HepG2 (cell line): ENCODE results near the gene SORD. TPM values are rescaled to one million over a fixed set of nuclear protein-coding genes. Genes with fewer than 3 reads are reported as not detected.
A peak's percentile ranks its signal among the peaks of the same experiment; 100 is the strongest.

Source experiments
- ATAC-seq: fragments of 200-7000 bp; cut with Tn5 transposase; 3 replicates; pipeline ENCODE4 v1.9.1; 2020; ENCODE audit warnings: mild to moderate bottlenecking, moderate library complexity
- BruUV-seq: library from RNA; stranded (reverse); fragments of 400-500 nt; replicated peaks from 2 replicates; lab custom pipeline; 2021; lab: Mats Ljungman, UMichigan
- CTCF ChIA-PET: fragments of 300-600 bp; formaldehyde crosslinking; extraction: SDS; loops from one replicate; lab custom pipeline; 2021; ENCODE audit warnings: low total read pairs, inconsistent platforms, low intra/inter-chr PET ratio; lab: Yijun Ruan, JAX
- POLR2A ChIA-PET: fragments of 350-600 bp; sonication (Branson Sonifier 250); formaldehyde crosslinking; loops from one replicate; lab custom pipeline; 2020; ENCODE audit warnings: antibody characterized with exemption, inconsistent platforms; lab: Yijun Ruan, JAX
- DNase-seq: peaks from one replicate; pipeline ENCODE4 v3.0.0-alpha.2; 2015; ENCODE audit warnings: low spot score
- FAIRE-seq: peaks from 3 replicates; lab custom pipeline; 2011; peaks lifted over from hg19 to GRCh38; lab: Jason Lieb, UNC
- H2AFZ ChIP-seq: one replicate; pipeline ENCODE4 v1.6.1; 2011; ENCODE audit warnings: low read length, inconsistent platforms
- H3K27ac ChIP-seq: fragments of 300-600 bp; 3 replicates; pipeline ENCODE4 v1.8.0; 2011; ENCODE audit warnings: mixed run types, mild to moderate bottlenecking, mixed read lengths, low read length, inconsistent platforms; ENCODE audit not compliant: insufficient read depth; ENCODE audit errors: extremely low read length
- H3K27me3 ChIP-seq, 2 experiments: fragments of 200-600 bp in 1 of 2; 2 replicates in 1 of 2; 3 replicates in 1 of 2; pipeline versions ENCODE4 v1.6.0 to v1.8.0; 2011; ENCODE audit warnings: low read length in 2 of 2, mild to moderate bottlenecking in 2 of 2, moderate library complexity in 2 of 2, inconsistent platforms in 1 of 2; ENCODE audit not compliant: insufficient read depth in 2 of 2, control insufficient read depth in 1 of 2
- H3K36me3 ChIP-seq, 2 experiments: fragments of 200-600 bp in 1 of 2; replicated peaks in 1 of 2; 2 replicates in 1 of 2; 3 replicates in 1 of 2; pipeline versions ENCODE4 v1.5.1 to v1.8.0; 2011; ENCODE audit warnings: low read length in 2 of 2, inconsistent platforms in 1 of 2; ENCODE audit not compliant: insufficient read depth in 2 of 2, control insufficient read depth in 1 of 2
- H3K4me1 ChIP-seq: 2 replicates; pipeline ENCODE4 v1.5.1; 2012; ENCODE audit warnings: low read length, inconsistent platforms; ENCODE audit not compliant: insufficient read depth
- H3K4me2 ChIP-seq: 2 replicates; pipeline ENCODE4 v1.6.0; 2011; ENCODE audit warnings: low read depth, low read length, inconsistent platforms
- H3K4me3 ChIP-seq, 3 experiments: fragments of 200-600 bp in 1 of 3; sonication (generic), shearing (Covaris generic) in 1 of 3; replicated peaks in 1 of 3; 2 replicates each; pipeline ENCODE4 v1.5.1; 2011 to 2016; ENCODE audit warnings: low read length in 3 of 3, inconsistent platforms in 2 of 3, low read depth in 2 of 3, mild to moderate bottlenecking in 2 of 3, control low read depth in 1 of 3, mixed read lengths in 1 of 3; ENCODE audit not compliant: insufficient read depth in 1 of 3
- H3K79me2 ChIP-seq: one replicate; pipeline ENCODE4 v1.6.1; 2011; ENCODE audit warnings: low read length, inconsistent platforms; ENCODE audit not compliant: insufficient read depth
- H3K9ac ChIP-seq: 2 replicates; pipeline ENCODE4 v1.6.0; 2011; ENCODE audit warnings: mild to moderate bottlenecking, low read depth, low read length, inconsistent platforms; ENCODE audit not compliant: insufficient read depth
- H3K9me3 ChIP-seq: 2 replicates; pipeline ENCODE4 v1.5.1; 2012; ENCODE audit warnings: mild to moderate bottlenecking, low read length
- H4K20me1 ChIP-seq: 2 replicates; pipeline ENCODE4 v1.6.0; 2011; ENCODE audit warnings: inconsistent platforms, mild to moderate bottlenecking, low read length, moderate library complexity; ENCODE audit not compliant: insufficient read depth
- BRCA1 ChIP-seq: sonication (generic); formaldehyde crosslinking; IDR thresholded peaks from 2 replicates; pipeline ENCODE4 v1.4.0; 2020; ENCODE audit warnings: missing genetic modification reagents
- CCAR2 ChIP-seq: fragments of 200-400 bp; formaldehyde crosslinking; optimal IDR thresholded peaks from 2 replicates; pipeline ENCODE3; 2018; ENCODE audit warnings: low read depth, mild to moderate bottlenecking, low read length, moderate library complexity
- FOXA1 ChIP-seq, 2 experiments: fragments of 450-650 bp in 1 of 2; sonication (generic) in 1 of 2; formaldehyde crosslinking in 1 of 2; IDR thresholded peaks; 2 replicates each; pipeline versions ENCODE4 v1.4.0 to v1.6.1; 2016 to 2020; ENCODE audit warnings: missing genetic modification reagents in 1 of 2
- FOXA3 ChIP-seq: IDR thresholded peaks from 2 replicates; pipeline ENCODE4 v1.6.1; 2016; ENCODE audit warnings: missing genetic modification reagents, missing compliant biosample characterization
- GFI1 ChIP-seq: sonication (generic); formaldehyde crosslinking; IDR thresholded peaks from 2 replicates; pipeline ENCODE4 v1.5.0; 2020; ENCODE audit warnings: missing genetic modification reagents, mild to moderate bottlenecking, borderline replicate concordance
- HNRNPUL1 ChIP-seq: fragments of 200-400 bp; formaldehyde crosslinking; IDR thresholded peaks from 2 replicates; pipeline ENCODE4 v1.6.1; 2017; ENCODE audit warnings: low read depth, mild to moderate bottlenecking, low read length, moderate library complexity
- HOXA9 ChIP-seq: sonication (generic); formaldehyde crosslinking; IDR thresholded peaks from 2 replicates; pipeline ENCODE4 v1.8.1; 2022; ENCODE audit warnings: missing genetic modification reagents, mild to moderate bottlenecking, moderate library complexity, borderline replicate concordance
- ISL2 ChIP-seq: sonication (generic); formaldehyde crosslinking; IDR thresholded peaks from 2 replicates; pipeline ENCODE4 v1.5.0; 2020; ENCODE audit warnings: missing genetic modification reagents
- NFIB ChIP-seq: sonication (generic); formaldehyde crosslinking; IDR thresholded peaks from 2 replicates; pipeline ENCODE4 v1.9.0; 2021; ENCODE audit warnings: missing genetic modification reagents, mild to moderate bottlenecking, borderline replicate concordance
- NFIC ChIP-seq: IDR thresholded peaks from 2 replicates; pipeline ENCODE4 v1.6.1; 2012; ENCODE audit warnings: mild to moderate bottlenecking, low read length, inconsistent platforms
- NFYC ChIP-seq: IDR thresholded peaks from 2 replicates; pipeline ENCODE4 v1.6.1; 2016; ENCODE audit warnings: missing genetic modification reagents, missing compliant biosample characterization
- PAF1 ChIP-seq: IDR thresholded peaks from 2 replicates; pipeline ENCODE4 v1.6.1; 2016; ENCODE audit warnings: missing genetic modification reagents, missing compliant biosample characterization
- PHF20 ChIP-seq: sonication (generic); formaldehyde crosslinking; IDR thresholded peaks from 2 replicates; pipeline ENCODE4 v1.5.0; 2020; ENCODE audit warnings: mild to moderate bottlenecking, missing genetic modification reagents
- SIX1 ChIP-seq: sonication (generic); formaldehyde crosslinking; IDR thresholded peaks from 2 replicates; pipeline ENCODE4 v1.4.0; 2020; ENCODE audit warnings: missing genetic modification reagents, borderline replicate concordance
- SOX6 ChIP-seq, 2 experiments: fragments of 450-650 bp in 1 of 2; sonication (generic) in 1 of 2; formaldehyde crosslinking in 1 of 2; IDR thresholded peaks; 2 replicates each; pipeline versions ENCODE4 v1.4.0 to v1.6.1; 2017 to 2020; ENCODE audit warnings: antibody characterized with exemption in 1 of 2, mild to moderate bottlenecking in 1 of 2, missing genetic modification reagents in 1 of 2
- XBP1 ChIP-seq: sonication (generic); formaldehyde crosslinking; IDR thresholded peaks from 2 replicates; pipeline ENCODE4 v1.5.0; 2020; ENCODE audit warnings: missing genetic modification reagents
- YY1 ChIP-seq: IDR thresholded peaks from 2 replicates; pipeline ENCODE4 v1.6.1; 2011; ENCODE audit warnings: low read length, low read depth, moderate library complexity, mild to moderate bottlenecking; ENCODE audit not compliant: insufficient read depth, insufficient replicate concordance
- ZBTB7B ChIP-seq: sonication (generic); formaldehyde crosslinking; IDR thresholded peaks from 2 replicates; pipeline ENCODE4 v1.4.0; 2020; ENCODE audit warnings: missing genetic modification reagents
- ZFP82 ChIP-seq: sonication (generic); formaldehyde crosslinking; IDR thresholded peaks from 2 replicates; pipeline ENCODE4 v1.5.1; 2020; ENCODE audit warnings: mild to moderate bottlenecking, missing genetic modification reagents, borderline replicate concordance
- ZFX ChIP-seq: sonication (generic); formaldehyde crosslinking; IDR thresholded peaks from 2 replicates; pipeline ENCODE4 v1.4.0; 2020; ENCODE audit warnings: mild to moderate bottlenecking, low read depth, missing genetic modification reagents, moderate library complexity
- ZNF121 ChIP-seq: sonication (generic); formaldehyde crosslinking; IDR thresholded peaks from 2 replicates; pipeline ENCODE4 v1.5.0; 2020; ENCODE audit warnings: mild to moderate bottlenecking, missing genetic modification reagents
- ZNF282 ChIP-seq: fragments of 450-650 bp; IDR thresholded peaks from 2 replicates; pipeline ENCODE4 v1.6.1; 2018; ENCODE audit not compliant: partially characterized antibody
- ZNF44 ChIP-seq: sonication (generic); formaldehyde crosslinking; IDR thresholded peaks from 2 replicates; pipeline ENCODE4 v1.5.1; 2020; ENCODE audit warnings: mild to moderate bottlenecking, missing genetic modification reagents
- ZNF510 ChIP-seq: sonication (generic); formaldehyde crosslinking; IDR thresholded peaks from 2 replicates; pipeline ENCODE4 v1.4.0; 2020; ENCODE audit warnings: low read depth, mild to moderate bottlenecking, missing genetic modification reagents
- ZNF614 ChIP-seq: IDR thresholded peaks from 2 replicates; pipeline ENCODE4 v1.6.1; 2018; ENCODE audit warnings: missing biosample characterization, missing genetic modification reagents, inconsistent platforms, borderline replicate concordance
- ZNF619 ChIP-seq: sonication (generic); formaldehyde crosslinking; IDR thresholded peaks from 2 replicates; pipeline ENCODE4 v1.4.0; 2020; ENCODE audit warnings: mild to moderate bottlenecking, missing genetic modification reagents
- ZNF644 ChIP-seq: IDR thresholded peaks from 2 replicates; pipeline ENCODE4 v1.6.1; 2016; ENCODE audit warnings: low read depth
- ZNF766 ChIP-seq: sonication (generic); formaldehyde crosslinking; IDR thresholded peaks from 2 replicates; pipeline ENCODE4 v1.5.0; 2020; ENCODE audit warnings: missing genetic modification reagents, borderline replicate concordance
- ZNF788 ChIP-seq: sonication (generic); formaldehyde crosslinking; IDR thresholded peaks from 2 replicates; pipeline ENCODE4 v1.5.0; 2020; ENCODE audit warnings: mild to moderate bottlenecking, missing genetic modification reagents, borderline replicate concordance
- WGBS: methylation state at CpG from one replicate; pipeline ENCODE4 v1.1.6; 2017; ENCODE audit warnings: low lambda C conversion rate; 5-methylcytosine and 5-hydroxymethylcytosine counted together
- in situ Hi-C: cut with HindIII; loops from 2 replicates; pipeline ENCODE4 v1.10.0; 2017; ENCODE audit warnings: low pct_unique_long_range_greater_than_20kb; ENCODE audit not compliant: extremely low pct_ligation_motif_present
- intact Hi-C: fragments of 100-400 bp; cut with micrococcal nuclease; formaldehyde crosslinking; loops from one replicate; pipeline ENCODE4 v1.10.0; 2022; ENCODE audit not compliant: unreplicated experiment
- polyA plus RNA-seq, 8 experiments: library from polyadenylated mRNA; depleted of rRNA in 3 of 8; stranded (reverse) in 7 of 8; unstranded in 1 of 8; fragments of >200 nt; fragmentation: Illumina TruSeq in 4 of 8; extraction: Trizol in 4 of 8; gene quantifications; 2 replicates each; pipeline versions ENCODE4 v1.2.1 to v1.2.3, GENCODE V29; 2011 to 2016; ENCODE audit warnings: low read depth in 4 of 8, missing spikeins in 1 of 8, mixed read lengths in 1 of 8; ENCODE audit not compliant: insufficient read depth in 1 of 8
- total RNA-seq, 5 experiments: library from RNA; depleted of rRNA; stranded (reverse); fragments of >200 nt; fragmentation: Illumina TruSeq; extraction: Trizol; gene quantifications; 2 replicates each; pipeline ENCODE4 v1.2.3, GENCODE V29; 2016; ENCODE audit warnings: low read depth in 1 of 5

Gene SORD
- total and polyA plus RNA-seq, 2 of the 13 experiments (the other 11 are each of a cell fraction or from before 2014, with no cell fraction given), result 59.1 to 95.3 TPM

GRCh38 chr15:45118131-45118588 lies 95.2 kb downstream of the SORD start:
- ATAC-seq, result peak; percentile 95
- H2AFZ ChIP-seq, result no peak overlapping the region
- TF ChIP-seq ZNF282, result no peak
- peak; percentile 52; the same call in 1 of the 2 replicates for TF ChIP-seq GFI1 (CRISPR knock-in tag)
- no peak for TF ChIP-seq PHF20 (CRISPR knock-in tag)
- TF ChIP-seq FOXA1 (IDR thresholded peaks at IDR 0.05), result no peak
- TF ChIP-seq FOXA1 (CRISPR knock-in tag; IDR thresholded peaks at IDR 0.05), result no peak
- TF ChIP-seq ZNF510 (CRISPR knock-in tag), result no peak
- TF ChIP-seq BRCA1 (CRISPR knock-in tag), result no peak
- no peak for TF ChIP-seq ZNF121
- TF ChIP-seq ZFX (CRISPR knock-in tag), result no peak
- no peak for TF ChIP-seq XBP1 (CRISPR knock-in tag)
- TF ChIP-seq SOX6 (IDR thresholded peaks at IDR 0.05), result no peak
- TF ChIP-seq SOX6 (CRISPR knock-in tag; IDR thresholded peaks at IDR 0.05), result no peak
- no peak for TF ChIP-seq ZNF619 (CRISPR knock-in tag)
- no peak for TF ChIP-seq NFIB
- no peak for TF ChIP-seq NFIC
- no peak for TF ChIP-seq PAF1 (CRISPR knock-in tag)
- TF ChIP-seq HNRNPUL1, result no peak
- TF ChIP-seq ZNF614 (CRISPR knock-in tag), result peak; percentile 65; the same call in 1 of the 2 replicates
- no peak for TF ChIP-seq ISL2
- no peak for TF ChIP-seq ZNF644 (CRISPR knock-in tag)
- TF ChIP-seq ZNF44 (CRISPR knock-in tag), result 0 out of 2 replicates have a peak, but pooled peaks have one; percentile 50
- TF ChIP-seq FOXA3 (CRISPR knock-in tag), result 0 out of 2 replicates have a peak, but pooled peaks have one; percentile 28
- TF ChIP-seq ZBTB7B (CRISPR knock-in tag), result peak; percentile 68
- no peak for TF ChIP-seq ZFP82 (CRISPR knock-in tag)
- peak; percentile 48; the same call in 1 of the 2 replicates for TF ChIP-seq ZNF788 (CRISPR knock-in tag)
- TF ChIP-seq ZNF766 (CRISPR knock-in tag), result no peak
- TF ChIP-seq SIX1 (CRISPR knock-in tag), result peak; percentile 97
- TF ChIP-seq NFYC, result no peak
- TF ChIP-seq HOXA9 (CRISPR knock-in tag), result no peak
- TF ChIP-seq YY1, result peak; percentile 38
- TF ChIP-seq CCAR2, result no peak

More at GRCh38 chr15:45118131-45118588, 95.2 kb downstream of the SORD start:
- intact Hi-C loops, result loop anchor here (1.0 to 2.0 kb wide), 2 partner anchors 81 to 150 kb away; no protein-coding TSS in a partner anchor
- Histone ChIP-seq H3K4me2 (peak overlapping the region; percentile 67), H3K27me3 (peaks cover 5 to 36% of the 10 kb centered on the region in 2 experiments), H3K79me2 (no peaks in the 10 kb centered on the region), H4K20me1 (no peaks in the 10 kb centered on the region), H3K27ac (no peak overlapping the region), H3K9ac (no peak overlapping the region), H3K36me3 (no peaks in the 10 kb centered on the region), H3K9me3 (no peaks in the 10 kb centered on the region), H3K4me3 (peak overlapping the region in 1 of 3 experiments; percentile 47; a peak in 3 of 6 replicates), H3K4me1 (peaks cover 25% of the 10 kb centered on the region)
- in situ Hi-C loops, result no loop called here
- no TSS peak for BruUV-seq
- FAIRE-seq (peak; percentile 96), DNase-seq (peak; percentile 85)
- 2% methylated on average over 14 of the region's 14 CpGs for WGBS
- ChIA-PET CTCF (interaction anchor here (0.7 to 1.9 kb wide), 8 partner anchors 8 to 81 kb away, joined by 3 to 5 read pairs (median 3); no protein-coding TSS in a partner anchor), POLR2A (interaction anchor here (0.8 to 1.3 kb wide), 4 partner anchors 17 to 139 kb away, joined by 3 to 5 read pairs (median 4); no protein-coding TSS in a partner anchor)
